Gastroesophageal sphincter (tissue), 3 donors: ENCODE measurements around the gene IRX2.

Source experiments
- POLR2A ChIP-seq, 2 donors: fragments of 450-650 bp; IDR thresholded peaks; one replicate each; pipeline ENCODE4 v1.6.1; 2017; ENCODE audit warnings: antibody characterized with exemption in 2 of 2, mild to moderate bottlenecking in 2 of 2, moderate library complexity in 1 of 2
- TF ChIP-seq, protein P1 (sequence below), 4 experiments: fragments of 200-600 bp in 2 of 4; fragments of 450-650 bp in 2 of 4; sonication (generic) in 1 of 4; IDR thresholded peaks; one replicate each; pipeline ENCODE4 v1.5.1; 2017 to 2019; ENCODE audit warnings: antibody characterized with exemption in 4 of 4, mild to moderate bottlenecking in 2 of 4, moderate library complexity in 2 of 4

DNA sequence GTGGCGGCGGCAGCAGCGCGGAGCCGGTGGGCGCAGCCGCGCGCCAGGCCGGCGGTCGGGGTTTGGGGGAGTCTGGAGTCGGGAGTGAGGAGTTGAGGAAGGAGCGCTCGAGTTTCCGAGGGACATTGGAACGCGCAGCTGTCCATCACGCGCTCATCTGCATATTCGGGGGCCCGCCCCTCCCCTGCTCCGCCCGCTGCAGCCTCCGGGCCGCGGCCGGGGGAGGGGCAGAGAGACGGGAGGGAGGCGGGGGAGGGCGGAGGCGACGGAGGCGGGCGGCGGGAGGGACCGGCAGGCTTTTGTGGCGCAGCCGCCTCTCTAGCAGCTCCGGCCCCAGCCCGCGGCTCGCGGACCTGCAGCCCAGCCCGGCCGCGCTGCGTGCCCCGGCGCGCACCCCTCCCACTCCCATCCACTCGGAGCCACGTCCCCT, at the start of gene IRX2:
- TF ChIP-seq, protein P1, sequence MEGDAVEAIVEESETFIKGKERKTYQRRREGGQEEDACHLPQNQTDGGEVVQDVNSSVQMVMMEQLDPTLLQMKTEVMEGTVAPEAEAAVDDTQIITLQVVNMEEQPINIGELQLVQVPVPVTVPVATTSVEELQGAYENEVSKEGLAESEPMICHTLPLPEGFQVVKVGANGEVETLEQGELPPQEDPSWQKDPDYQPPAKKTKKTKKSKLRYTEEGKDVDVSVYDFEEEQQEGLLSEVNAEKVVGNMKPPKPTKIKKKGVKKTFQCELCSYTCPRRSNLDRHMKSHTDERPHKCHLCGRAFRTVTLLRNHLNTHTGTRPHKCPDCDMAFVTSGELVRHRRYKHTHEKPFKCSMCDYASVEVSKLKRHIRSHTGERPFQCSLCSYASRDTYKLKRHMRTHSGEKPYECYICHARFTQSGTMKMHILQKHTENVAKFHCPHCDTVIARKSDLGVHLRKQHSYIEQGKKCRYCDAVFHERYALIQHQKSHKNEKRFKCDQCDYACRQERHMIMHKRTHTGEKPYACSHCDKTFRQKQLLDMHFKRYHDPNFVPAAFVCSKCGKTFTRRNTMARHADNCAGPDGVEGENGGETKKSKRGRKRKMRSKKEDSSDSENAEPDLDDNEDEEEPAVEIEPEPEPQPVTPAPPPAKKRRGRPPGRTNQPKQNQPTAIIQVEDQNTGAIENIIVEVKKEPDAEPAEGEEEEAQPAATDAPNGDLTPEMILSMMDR (IDR thresholded peaks at IDR 0.05): no peak
- no peak for TF ChIP-seq POLR2A (IDR thresholded peaks at IDR 0.05)
